ENCODE measurements around the gene ADPRH. TPM values are rescaled to one million over a fixed set of nuclear protein-coding genes. Genes with fewer than 3 reads are reported as not detected.

The ADPRH gene
- total RNA-seq, 1 donor from 2014 or later = 4.6 TPM

Other genes starting within 250 kb of the ADPRH start
- 51.3 and 56.9 TPM in 2 replicates for gene TMEM39A, start 115.9 kb upstream of the ADPRH start, total RNA-seq
- gene POGLUT1, start 110.5 kb upstream of the ADPRH start, total RNA-seq = 26.0 and 28.7 TPM in 2 replicates
- gene TIMMDC1, start 80.9 kb upstream of the ADPRH start, total RNA-seq = 124 and 126 TPM in 2 replicates
- gene CD80, start 19.9 kb upstream of the ADPRH start, total RNA-seq = 18.1 and 19.5 TPM in 2 replicates
- 0.22 and 0.29 TPM in 2 replicates for gene PLA1A, start 18.4 kb downstream of the ADPRH start, total RNA-seq
- gene POPDC2, start 81.1 kb downstream of the ADPRH start, total RNA-seq = 1.0 and 1.2 TPM in 2 replicates
- 62.2 and 70.7 TPM in 2 replicates for gene COX17, start 97.9 kb downstream of the ADPRH start, total RNA-seq
- gene CFAP91, start 123.5 kb downstream of the ADPRH start, total RNA-seq = 0.24 TPM in 1 of 2 replicates, not detected in the other
- gene NR1I2, start 202.6 kb downstream of the ADPRH start, total RNA-seq = 0.13 TPM in 1 of 2 replicates, not detected in the other